NCI-H128 (cell line): ENCODE data around the gene CACHD1.

Experiments used
- DNase-seq: peaks from one replicate; lab custom pipeline; 2025; ENCODE audit not compliant: unreplicated experiment; lab: John Stamatoyannopoulos, UW

Gene CACHD1

DNA sequence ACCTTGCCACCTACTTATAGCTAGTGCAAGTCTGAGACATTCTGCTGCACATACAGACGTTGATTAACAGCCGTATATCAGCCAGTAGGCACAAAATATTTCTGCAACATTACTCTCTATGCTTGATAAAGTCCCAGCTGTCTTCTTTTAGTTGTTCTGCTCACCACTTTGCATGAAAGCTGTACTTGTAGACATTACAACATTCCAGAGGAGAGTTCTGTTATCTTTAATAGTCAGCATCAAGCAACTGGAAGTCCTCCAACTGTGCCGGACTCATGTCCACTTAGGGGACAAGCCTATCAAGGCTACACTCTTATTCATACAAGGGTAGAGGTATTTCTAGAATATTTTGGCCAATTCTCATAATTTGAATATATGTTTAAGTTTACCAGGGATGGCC, 50.0 kb downstream of the CACHD1 start:
- no peak for DNase-seq

DNA sequence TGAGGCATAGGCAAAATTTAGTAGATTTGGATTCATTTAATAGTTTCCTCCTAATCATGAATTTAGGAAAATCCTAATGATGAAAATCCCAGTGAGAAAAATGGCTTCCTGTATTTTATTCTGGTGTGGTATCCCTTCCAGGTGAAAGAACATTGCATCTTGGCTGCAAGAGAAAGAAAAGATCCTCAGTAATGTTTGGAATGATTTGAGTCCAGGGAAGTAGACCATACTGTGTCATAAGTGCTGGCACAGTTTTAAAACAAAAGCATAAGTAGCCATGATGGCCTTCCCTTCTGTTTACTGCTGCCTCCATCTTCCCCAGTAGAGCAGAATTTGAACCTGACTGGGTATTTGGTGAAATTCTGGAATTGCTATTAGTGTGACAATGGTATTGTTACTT, 52.8 kb downstream of the CACHD1 start:
- DNase-seq, result no peak

DNA sequence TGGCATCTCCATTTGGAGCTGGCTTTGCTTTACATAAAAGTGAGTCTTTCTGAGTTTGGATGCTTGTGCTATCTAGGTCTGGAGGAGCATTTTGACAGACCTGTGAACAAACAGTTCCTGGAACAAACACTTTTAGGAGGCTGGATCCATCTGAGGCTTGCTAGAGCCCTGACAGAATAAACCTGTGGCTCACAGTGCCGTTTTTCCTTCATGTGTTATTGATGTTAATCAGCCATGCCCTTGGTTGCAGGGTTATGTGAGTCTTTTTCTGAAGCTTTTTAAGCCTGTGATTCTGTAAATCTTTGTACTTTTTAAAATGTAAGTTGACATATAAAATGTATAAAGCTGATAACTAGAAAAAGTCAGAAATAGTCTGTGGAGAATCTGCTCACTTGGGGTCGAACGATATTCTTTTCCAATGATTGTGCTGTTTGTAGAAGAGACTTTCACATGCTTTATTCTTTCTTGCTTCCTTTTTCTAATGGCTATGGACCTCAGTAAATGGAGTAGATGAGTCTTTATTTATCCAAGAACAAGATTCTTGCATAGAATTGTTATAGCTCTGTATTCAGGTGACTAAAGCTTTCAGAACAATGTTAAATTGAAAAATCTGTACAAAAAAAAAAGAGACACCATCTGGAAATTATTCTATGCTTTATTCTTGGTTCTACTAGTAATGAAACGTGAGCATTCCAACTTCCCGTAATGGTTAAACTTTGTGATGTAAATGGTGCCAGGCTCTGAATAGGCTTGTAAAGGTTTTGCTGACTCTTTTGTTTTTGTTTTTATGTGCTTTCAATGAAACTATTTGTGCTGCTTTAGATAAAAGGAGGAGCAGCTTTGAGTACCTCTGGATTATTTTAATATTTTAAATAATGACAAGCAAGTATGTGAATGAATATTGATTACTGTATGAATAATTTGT, 53.7 kb downstream of the CACHD1 start:
- no peak for DNase-seq

DNA sequence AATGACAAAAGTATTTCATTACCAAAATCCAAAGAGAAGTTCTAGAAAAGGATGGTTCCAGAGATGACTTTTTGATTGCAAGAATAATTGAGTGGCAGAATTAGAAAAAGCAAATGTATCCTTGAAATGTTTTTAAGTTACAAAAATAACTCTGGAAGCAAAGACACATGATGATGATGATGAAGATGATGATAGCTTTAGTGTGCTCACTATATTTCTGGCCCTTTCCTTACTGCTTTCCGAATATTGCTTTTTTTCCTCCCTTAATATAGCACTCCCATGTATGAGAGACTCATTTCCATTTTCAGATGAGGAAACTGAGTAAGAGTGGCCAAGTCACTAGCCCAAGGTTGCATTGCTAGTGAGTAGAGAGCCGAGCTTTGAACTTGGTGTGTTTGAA, 54.7 kb downstream of the CACHD1 start:
- DNase-seq, result no peak

DNA sequence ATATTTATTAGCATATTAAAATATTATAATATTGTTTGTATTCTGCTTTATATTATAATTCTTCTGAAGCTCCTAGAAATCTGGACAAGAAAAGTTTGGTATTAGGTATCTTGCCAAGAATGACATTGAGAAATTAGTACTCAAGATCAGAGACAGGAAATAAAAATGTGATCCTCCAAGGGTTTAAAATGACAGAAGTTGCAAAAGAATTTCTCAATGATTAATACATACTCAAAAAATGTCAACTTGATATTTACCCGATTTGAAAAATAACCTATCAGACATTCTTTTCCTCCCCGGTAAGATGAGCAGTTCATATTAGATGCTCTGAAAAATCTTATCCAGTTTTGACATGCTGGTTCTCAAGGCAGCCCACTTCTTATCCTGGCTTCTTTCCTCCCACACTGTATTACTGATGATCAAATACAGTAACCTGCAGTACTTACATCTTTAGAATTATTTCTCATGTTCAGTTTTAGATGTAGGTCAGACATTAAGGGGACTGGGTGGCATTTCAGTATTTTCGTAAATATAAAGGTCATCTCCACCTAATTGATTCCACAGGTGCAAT, 55.3 kb downstream of the CACHD1 start:
- no peak for DNase-seq

DNA sequence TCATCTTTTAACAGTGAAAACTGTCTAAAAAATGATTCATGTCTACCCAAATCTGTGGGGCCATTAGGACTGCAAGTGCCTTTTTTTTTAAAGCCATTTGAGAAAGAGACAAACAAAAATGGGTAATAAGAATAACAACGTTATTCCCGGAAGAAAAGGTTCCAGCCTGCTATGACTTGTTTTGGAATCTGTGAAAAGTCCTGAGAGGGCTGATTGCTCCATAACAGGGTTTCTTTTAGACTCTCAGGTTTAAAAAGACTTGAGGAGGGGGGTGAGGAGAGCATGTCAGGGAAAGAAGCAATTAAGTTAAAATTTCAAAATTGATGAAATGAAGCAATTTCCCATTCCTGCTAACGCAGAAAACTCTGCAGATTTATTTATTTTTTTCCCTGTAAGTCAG, 56.4 kb downstream of the CACHD1 start:
- no peak for DNase-seq

DNA sequence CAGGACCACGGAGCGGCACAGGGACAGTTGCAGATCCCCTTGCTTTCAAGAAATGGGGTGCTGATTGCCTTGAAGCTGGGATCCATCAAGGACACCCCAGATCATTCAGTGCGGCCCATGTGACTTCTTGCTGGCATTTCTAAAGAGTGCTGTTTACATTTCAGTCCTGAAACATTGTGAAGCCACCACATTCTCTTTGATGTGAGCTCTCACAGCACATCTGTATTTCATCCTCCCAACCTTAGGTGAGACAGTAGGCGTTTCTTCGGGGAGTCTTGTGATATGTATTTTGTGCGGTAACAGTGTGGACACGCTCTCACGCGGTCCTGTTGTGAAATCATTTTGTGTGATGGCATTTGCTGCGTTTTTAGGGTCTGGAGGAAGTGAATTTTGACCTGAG, 57.2 kb downstream of the CACHD1 start:
- no peak for DNase-seq

DNA sequence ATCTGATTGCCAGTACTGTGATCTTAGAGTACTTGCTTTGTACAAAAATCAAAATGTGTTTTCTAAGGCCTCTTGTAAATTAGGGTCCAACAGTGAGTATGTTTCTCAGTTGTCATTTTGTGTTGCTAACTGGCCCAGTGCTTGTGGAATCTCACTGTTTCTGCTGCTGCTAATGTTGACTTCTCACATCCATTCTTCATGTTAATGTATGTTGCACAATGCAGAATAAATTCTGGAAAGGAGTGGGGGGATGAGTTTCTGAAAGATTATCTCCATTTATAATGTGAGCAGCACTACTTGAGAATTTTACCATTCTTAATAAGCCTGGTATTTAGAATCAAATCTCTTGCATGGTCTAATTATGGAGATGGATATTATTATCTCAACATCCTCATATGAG, 57.9 kb downstream of the CACHD1 start:
- DNase-seq, result no peak

DNA sequence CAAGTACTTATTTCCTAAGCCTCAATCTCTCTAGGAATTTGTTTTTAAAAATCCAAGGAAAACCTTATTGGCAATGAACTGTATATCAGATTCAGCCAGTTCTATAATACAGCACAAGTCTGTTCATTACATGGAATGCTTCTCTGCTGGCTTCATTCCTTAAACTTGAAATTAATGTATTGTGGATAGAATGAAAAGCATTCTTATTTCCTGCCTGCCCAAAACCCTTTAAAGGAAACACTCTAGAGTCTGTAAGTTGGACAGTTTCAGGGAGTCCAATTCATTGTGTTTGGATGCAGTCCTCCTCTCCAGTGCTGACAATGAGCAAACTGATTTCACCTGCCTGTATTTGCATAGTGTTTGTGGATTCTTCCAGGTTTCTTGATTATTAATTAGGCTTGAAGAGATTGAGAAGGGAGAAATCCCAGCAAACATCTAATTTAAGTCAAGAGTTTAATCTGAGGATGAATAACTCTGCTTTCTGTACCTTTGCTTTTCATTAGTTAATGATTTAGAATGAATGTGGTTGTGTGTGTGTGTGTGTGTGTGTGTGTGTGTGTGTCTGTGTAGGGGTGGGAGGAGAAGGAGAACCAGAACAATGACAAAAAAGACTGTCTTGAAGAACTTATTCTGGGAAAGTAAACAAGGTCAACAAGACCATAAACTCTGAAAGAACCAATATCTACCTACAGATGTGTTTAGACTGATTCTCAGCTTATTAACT, 61.2 kb downstream of the CACHD1 start:
- DNase-seq, result no peak

DNA sequence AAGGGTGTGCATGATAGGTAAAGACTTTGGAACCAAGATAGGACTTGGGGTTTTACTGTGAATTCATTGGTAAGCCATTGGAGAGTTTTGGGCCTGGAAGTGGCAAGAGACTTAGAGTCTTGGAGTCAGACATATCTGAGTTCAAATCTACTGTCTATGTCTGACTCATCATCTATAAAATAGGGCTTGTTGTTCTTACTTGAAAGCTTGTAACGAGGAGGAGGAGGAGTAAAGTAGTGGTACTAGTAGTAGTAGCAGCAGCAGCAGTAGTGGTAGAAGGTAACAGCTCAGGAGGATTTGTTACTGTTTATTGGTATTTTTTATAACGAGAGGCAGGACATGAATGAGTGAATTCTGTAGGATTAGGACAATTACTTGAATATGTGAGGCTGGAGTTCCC, 62.7 kb downstream of the CACHD1 start:
- DNase-seq, result no peak

DNA sequence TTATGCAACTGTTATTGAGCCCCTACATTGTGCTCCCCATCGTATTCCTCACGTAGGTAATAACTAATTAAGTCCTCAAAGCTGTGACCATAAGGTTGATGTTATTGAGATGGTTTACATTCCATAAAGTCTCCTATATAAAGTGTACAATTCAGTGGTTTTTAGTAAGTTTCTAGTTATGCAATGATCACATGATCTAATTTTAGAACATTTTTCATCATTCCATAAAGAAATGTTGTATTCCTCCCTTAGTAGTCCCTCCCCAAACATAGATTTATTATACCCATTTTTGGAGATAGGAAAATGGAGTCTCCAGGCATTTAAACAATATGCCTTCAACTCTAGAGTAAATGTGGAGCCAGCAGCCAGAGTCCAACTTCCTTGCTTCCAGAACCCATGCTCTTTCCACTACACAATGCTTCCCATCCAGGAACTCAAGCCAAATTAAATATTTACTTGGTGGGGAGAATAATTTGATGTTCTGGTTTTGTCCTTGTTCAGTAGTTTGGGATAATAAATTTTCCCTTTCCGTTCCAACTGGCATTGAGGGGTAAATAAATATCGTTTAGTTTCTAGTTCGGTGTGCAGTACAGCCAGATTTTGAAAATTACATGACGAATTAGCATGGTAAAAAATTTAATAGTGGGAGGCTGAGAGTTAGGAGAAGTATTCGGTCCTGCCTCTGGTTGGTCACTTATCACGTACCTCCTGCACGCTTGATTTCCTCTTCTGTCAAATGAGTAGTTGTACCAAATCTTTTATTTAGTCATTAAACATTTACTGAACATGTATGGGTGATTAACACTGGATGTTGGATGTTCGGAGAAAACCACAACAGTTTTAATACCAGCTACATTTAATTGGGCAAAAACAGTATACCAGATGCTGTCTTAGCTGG, 66.3 kb downstream of the CACHD1 start:
- DNase-seq, result no peak

DNA sequence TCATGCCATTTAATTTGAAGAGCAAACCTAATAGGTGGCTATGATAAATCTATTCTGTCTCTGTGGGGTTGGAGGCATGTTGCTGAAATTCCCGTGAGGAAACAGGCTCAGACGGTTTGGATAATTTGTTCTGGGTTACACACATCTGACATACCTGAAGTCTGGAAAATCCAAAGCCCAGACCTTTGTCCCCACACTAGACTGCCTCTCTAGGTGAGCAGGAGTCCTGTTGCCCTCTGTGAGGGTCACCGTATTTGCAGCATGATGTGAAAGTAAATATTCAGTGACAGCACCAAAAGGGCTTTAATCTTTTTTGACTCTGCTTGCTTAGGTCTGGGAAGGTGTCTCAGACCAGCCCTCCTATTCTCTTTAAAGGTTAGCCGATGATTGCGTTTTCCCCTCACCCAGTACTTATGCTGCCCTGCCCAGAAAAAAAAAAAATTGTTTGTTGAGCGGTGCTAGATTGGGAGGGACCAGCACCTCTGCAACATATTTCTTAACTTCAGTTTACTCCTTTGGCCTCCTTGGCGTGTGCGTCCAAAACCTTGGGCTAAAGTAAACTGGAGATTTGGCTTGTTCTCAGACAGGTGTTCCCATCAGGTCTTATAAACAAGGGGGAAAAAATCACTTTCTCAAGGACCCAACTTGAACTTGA, 67.0 kb downstream of the CACHD1 start:
- DNase-seq, result no peak

DNA sequence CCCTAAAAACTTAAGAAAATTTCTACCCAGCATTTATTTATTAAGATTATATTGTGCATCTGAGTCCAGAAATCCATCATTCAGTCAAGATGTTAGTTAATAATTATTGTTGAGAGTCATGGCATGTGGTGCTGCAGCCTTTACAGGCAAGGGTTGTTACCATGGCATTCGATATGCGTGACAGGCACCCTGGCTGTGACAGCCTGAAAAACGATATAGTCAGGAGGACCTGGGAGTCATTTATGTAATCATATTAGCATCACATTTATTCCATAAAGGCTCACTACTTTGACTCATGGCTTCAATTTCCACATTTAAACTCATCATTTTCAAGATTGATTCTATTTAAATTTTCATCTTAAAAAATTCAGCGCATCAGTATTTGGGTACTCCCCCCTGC, 68.0 kb downstream of the CACHD1 start:
- no peak for DNase-seq

DNA sequence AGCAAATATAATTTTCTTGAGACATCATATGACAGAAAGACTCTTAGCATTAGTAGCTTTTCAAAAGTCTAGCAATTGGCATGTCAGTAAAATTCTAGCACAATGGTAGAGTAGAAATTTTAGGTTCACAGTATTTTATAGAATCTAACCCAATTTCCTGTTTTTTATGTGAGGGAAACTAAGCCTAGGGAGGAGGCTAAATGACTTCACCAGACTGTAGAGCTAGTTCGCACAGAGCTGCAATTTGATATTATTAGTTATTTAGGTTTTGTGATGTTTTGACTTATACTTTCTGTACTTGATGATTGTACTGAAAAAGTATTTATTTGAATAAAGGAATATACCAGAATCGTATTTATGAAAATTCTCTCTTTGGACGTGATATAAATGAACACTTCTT, 68.5 kb downstream of the CACHD1 start:
- no peak for DNase-seq

DNA sequence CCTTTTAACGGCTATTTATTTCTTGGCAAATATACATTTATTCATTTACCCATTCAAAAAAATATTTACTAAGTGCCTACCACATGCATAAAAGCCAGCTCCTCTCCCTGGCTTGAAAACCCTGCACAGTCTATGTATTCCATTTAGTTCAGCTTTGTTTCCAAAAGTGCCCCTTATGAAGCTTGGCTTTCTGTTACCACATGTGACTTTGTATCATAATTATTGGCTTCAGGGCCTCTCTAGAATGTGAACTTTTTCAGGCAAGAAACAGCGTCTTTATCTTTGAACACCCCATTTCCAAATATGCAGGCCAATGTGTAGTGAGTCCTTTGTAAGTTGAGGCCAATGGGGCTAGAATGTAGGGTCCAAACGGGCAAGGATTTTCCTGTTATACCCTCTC, 69.4 kb downstream of the CACHD1 start:
- no peak for DNase-seq

DNA sequence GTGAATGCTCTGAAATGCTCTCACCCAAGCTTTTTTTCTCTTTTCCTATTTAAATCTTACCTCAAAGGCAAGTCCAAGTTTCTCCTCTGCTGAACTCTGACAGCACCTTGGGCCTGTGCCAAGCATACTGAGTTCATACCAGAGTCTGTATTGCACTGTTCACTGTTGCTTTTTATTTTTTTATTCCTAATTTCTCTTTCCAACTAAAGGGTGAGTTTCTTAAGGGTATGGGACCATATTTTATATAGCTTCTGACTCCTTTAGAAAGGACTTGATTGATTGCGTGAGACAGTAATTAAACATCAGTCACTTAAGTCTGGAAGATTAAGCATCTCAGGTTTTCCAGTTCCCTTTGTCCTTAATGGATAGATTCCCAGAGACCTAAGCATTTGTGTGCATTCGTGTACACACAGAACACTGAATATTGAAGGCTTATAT, 69.9 kb downstream of the CACHD1 start:
- DNase-seq, result no peak

DNA sequence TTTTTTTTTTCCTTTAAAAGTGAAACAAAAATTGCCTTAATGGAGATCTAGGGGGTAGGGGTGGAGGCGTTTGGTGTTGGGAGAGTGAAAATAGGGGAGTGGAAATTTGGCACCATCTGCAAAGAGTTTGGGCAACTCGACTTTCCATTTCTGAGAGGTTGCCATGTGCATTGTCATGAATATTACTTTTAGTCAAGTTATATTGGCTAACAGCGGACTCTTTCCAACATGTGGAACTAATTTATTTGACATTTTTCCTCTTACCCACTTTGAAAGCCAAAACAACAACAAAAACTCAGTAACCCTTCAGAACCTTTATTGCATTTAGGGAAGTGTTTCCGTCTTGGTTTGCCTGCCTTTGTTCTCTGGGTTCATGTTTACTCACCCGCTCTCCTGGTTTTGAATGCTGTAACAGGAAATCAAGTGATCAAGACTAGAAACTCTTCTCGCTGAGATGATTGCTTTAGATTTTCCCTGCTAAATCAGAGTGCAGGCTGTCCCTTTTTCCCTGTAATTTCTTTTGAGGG, 70.4 kb downstream of the CACHD1 start:
- DNase-seq, result no peak

DNA sequence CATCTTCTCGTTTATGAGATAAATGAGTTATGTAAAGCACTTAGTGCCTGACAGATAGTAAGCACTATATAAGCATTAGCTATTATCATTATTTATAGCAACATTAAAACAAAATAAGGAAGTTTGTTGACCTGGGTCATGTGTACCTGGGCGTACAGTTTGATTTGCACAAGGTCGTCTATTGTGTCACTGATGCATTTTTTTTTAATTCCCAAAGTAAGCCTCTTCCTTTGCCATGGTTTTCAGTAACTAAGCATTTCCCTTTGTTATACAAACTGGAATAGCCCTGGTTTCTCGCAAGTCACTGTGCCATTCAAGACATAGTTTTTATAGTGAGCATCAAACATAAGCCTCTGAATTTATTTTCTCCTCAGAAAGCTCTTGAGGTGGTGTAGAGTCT, 72.2 kb downstream of the CACHD1 start:
- DNase-seq, result no peak

DNA sequence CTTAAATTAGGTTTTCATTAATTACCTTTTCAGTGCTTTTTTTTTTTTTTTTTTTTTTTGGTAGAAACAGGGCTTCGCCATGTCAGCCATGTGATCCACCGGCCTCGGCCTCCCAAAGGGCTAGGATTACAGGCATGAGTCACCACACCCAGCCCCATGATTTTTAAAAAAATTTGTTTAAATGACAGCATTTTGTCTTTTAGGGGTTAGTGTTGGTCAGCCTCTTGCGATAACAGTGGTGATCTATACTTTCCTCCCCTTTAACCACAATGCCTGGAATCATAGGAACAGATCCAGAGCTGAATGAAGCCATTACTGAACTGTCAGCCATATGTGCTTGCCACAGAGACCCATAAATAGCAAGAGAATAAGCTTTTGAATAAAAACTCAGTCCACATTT, 73.9 kb downstream of the CACHD1 start:
- DNase-seq, result no peak

DNA sequence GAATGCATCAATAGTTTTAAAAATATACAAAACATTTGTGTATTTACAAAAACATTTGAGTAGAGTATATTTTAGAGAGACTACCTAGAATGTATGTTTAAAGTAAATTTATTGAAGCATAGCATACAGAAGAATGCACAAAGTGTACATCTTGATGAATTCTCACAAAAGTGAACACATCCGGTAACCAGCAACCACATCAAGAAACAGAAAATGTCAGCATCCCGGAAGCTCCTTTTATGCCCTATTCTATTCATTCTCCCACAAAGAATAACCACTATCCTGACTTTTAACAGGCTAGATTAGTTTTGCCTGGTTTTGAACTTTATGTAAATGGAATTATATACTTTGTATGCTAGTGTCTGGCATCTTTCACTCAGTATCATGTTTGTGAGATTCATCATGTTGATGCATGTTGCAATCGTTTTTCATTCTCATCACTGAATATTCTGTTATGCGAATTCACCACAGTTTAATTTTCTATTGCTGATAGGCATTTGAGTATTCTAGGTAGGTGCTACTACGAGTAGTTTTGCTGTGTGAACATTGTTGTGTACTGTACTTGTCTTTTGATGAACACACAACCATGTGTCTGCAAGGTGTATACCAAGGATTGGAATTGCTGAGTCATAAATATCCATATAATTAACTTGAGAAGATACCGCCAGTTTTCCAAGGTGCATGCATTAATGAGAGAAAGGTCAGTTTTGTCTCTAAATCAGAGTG, 75.4 kb downstream of the CACHD1 start:
- no peak for DNase-seq
